ENCODE measurements around the gene CDH4.

Gene CDH4

GRCh38 chr20:61746147-61746646 lies 494.1 kb downstream of the CDH4 start:
- no peak for DNase-seq

- no peak for DNase-seq
Observed at GRCh38 chr20:61746781-61747180, 494.7 kb downstream of the CDH4 start.

DNA sequence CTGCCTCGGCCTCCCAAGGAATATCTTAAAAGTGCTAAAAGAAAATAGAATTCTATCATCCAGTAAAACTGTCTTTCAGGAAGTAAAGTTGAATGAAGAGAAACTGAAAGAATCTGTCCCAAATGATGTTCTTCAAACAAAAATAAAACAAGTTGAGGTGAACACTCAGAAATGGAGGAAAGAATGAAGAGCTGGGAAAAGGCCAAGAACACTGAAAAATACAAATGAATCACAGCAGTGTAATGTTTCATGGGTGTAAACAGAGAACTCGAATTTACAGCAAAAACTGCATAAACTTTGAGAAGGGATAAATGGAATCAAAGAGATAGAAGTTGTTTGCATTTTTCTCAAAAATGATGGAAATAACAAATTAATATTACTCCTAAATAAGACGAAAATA lies 496.3 kb downstream of the CDH4 start:
- DNase-seq: peak; percentile 41

DNA sequence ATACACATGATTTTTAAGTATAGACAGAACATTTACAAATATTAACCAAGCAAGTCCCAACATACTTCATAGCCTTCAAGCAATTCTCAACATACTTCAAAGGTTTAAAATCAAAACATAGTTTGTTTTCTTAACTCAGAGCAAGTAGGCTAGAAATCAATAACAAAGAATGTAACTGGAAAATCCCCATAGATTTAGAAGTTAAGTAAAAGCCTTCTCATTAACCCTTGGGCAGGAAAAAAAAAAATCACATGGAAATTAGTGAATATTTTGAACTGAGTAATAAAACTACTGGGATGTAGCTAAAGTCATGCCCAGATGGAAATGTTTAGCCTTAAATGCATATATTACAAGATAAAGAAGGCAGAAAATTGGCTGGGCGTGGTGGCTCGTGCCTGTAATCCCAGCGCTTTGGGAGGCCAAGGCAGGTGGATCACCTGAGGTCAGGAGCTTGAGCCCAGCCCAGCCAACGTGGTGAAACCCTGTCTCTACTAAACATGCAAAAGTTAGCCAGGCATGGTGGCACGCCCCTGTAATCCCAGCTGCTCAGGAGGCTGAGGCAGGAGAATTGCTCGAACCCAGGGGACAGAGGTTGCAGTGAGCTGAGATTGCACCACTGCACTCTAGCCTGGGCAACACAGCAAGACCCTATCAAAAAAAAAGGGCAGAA lies 497.5 kb downstream of the CDH4 start:
- DNase-seq: no peak

GRCh38 chr20:61750093-61750492 lies 498.0 kb downstream of the CDH4 start:
- DNase-seq: no peak

DNA sequence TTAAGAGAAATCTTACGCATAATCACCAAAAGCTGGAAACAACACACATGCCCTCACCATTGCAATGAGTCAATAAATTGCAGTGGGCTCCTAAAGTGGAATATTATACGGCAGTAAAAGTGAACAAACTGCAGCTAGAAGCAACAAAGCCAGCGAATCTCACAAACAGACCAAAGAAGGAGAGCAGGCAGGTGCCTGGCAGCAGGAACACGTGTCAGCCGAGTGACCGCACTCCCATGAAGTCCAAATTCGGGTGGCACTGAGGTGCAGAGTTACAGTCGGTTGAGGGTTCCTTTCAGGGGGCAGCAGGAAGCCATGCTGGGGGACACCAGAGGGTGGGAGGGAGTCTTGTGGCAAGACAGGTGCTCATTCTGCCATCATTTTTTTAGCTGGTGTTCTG lies 500.5 kb downstream of the CDH4 start:
- no peak for DNase-seq

DNA sequence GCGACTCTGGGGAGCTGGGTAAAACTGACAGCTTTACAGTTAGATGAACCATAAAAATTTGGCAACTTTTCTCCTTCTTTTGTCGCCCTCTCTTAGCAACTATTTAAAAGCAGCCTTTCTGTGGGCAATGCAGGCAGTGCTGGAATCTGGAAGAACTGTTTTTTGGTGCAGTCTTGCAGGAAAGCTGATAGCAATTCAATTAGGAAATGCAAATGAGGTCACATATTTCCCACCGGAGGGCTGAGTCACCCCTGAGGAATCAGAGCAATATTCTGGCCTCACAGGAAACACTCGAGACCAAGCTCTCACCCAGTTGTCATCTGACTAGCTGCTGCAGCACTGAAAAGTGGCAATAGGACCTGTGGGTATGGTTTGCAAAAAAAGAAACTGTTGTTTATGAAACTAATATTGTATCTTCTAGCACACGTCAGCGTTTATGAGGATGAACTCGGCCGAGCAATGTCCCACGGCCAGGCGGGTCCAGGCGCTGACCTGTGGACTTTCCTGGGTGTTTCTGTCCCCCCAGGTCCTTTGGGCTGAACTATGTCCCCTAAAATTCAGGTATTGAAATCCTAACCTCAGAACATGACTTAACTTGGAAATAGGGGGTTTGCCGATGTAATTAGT lies 501.4 kb downstream of the CDH4 start:
- DNase-seq: peak; percentile 74

GRCh38 chr20:61753987-61754956 lies 502.2 kb downstream of the CDH4 start:
- DNase-seq: no peak

DNA sequence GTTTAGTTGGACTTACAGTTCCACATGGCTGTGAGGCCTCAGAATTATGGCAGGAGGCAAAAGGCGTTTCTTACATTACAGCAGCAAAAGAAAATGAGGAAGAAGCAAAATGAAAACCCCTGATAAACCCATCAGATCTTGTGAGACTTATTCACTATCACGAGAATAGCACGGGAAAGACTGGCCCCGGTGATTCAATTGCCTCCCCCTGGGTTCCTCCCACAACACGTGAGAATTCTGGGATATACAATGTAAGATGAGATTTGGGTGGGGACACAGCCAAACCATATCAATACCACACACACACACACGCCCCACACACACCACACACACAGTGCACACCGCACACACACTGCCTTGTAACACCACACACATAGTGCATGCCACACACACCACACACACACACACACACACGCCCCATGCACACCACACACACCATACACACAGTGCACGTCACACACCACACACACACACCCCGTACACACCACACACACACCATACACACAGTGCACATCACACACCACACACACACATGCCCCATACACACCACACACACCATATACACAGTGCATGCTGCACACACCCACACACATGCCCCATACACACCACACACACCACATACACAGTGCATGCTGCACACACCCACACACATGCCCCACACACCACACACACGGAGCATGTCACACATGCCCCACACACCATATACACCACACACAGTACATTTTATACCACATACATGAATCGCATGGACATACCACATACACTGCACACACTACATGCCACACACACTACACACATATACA lies 503.1 kb downstream of the CDH4 start:
- peak; percentile 5 for DNase-seq

DNA sequence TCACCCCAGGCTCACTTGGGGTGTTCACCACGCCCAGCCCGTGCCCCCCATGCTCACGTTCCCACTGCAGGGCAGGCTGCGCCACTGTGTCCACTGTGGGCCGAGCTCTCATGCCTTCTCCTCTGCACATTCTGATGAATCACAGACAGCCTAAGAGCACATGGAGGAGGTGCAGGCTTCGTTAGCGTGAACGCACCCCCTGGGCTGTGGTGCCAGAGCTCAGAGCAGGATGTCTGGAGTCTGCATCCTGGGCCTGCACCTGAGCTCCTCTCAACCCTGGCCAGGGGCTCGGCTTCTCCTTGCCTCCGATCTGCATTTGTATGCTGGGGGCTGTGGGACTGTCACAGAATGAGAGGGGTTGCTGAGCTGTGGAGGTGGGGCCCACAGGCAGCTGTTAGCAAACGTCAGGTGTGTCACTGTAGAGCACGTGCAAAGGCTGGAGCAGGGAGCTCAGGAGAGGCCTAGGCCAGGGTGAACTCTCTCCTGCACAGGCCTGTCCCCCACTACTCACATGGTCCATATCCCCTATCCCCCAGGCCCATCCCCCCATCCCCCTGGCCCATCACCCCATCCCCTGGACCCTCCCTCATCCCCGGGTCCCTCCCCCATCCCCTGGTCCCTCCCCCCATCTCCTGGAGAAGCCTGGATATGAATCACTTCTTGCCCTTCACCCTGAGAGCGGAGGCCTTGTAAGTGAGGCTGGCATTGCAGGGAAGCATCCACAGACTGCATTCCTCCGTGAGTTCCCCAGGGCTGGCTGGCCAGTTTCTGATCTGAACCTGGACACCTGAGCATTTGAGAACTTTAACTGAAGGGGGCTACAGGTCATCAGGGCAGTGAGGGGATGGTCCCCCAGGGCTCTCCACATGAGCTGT lies 504.1 kb downstream of the CDH4 start:
- DNase-seq: no peak

DNA sequence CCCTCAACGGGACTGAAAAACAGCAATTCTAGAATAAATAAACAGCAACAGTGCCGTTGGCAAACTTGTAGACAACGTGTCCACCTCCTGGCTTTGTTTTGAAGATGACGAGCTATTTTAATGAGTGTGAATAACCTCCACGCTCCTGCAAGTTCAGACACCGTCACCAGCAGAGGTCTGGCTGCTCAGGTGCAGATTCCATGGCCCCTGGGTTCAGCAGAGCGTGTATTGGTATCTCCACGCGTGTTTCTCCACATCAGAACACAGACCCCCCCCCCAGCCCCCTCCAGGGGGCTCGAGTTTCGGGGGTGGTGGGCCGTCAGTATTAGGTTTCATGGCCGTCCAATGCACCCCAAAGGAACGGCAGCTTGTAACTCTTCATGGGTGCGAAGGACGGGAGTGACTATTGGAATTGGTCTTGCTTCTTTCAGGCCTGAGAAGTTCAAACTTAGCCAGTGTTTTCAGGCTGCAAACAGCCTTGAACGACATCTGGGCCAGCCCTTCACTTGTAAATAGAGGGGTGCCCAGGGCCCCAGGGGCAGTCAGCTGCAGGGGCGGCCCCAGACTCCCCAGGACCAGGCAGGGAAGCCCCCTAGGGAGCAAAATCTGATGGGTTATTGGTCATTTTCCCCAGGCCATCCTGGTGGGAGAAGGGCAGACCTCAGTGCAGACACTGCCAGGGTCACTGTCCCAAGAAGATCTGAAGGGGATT lies 505.1 kb downstream of the CDH4 start:
- no peak for DNase-seq

GRCh38 chr20:61757678-61758563 lies 505.9 kb downstream of the CDH4 start:
- peak; percentile 7 for DNase-seq

DNA sequence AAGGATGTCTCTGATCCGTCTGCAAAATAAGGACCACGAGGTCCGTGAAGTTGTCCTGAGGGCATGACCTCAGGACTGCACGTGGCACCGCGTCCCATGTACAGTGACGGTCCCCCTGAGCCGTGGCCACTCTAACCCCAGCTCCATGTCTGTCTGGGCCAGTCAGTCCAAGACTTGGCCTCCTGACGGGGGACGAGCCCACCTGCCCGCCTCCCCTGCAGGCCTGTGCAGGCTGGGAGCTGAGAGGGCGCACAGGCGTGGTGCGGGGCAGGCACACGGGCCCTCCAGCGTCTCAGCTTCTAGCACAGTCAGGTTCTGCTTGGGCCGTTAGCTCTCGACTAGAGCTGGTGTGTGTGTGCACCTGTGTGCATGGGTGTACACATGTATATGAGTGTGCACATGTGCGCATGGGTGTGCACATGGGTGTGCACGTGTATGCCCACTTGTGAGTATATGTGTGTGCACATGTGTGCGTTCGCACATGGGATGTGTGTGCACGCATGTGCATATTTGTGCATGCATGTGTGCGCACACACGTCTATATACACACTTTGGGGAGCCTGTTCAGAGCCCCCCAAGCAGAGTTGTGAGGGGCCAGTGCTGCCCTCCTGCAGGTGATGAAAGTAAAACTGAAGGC lies 506.6 kb downstream of the CDH4 start:
- no peak for DNase-seq

DNA sequence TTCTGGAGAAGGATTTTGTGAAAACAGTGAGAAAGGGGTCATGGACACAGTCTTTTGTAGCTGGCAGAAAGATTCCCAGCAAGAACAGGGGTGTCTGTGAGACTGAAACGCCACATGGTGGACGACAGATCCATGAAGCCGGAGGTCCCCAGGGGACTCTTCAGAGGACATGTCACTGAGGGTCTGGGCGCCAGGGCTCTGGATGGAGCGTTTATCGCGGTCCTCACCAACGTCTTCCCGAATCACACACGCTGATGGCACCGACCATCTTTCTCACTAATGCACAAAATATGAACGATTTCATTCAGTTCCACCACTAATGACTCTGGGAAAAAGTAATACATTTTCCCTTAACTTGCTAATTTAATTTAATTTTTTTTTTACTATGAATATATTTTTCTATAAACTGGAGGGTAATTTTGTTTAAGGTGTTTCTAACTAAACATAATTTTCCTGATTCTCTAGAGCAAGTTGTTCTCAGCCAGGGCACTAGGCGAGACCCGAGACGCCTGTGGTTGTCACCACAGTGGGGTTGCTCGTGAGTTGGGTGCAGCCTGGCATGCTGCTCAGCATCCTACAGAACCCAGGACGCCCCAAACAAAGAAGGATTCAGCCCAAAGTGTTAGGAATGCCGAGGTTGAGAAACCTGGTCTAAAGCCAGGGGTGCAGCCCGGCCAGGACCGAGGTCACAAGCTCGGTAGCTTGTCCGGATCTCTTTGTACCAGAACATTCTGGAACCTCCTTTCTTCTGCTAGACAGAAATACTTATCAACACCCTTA lies 507.4 kb downstream of the CDH4 start:
- DNase-seq: no peak

DNA sequence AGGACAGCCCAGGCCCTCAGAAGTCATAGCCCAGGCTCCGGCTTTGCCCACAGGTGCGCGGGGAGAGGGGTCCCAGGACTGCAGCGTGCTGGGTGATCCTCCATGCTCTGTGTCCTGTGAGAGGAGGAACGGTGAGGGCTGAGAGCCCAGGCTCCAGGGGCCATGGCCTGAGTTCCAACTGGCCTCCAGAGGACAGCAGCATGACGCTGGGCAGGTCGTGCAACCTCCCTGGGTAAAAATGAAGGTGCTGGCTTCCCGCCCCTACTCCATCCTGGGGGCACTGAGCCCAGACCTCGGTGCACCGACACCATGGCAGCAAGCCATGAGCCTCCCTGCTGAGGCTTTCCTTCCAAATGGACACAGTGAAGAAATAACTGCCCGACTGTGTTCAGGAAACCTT lies 508.3 kb downstream of the CDH4 start:
- DNase-seq: no peak

- no peak for DNase-seq
Observed at GRCh38 chr20:61760731-61761130, 508.7 kb downstream of the CDH4 start.

- no peak for DNase-seq
Observed at GRCh38 chr20:61761453-61762166, 509.5 kb downstream of the CDH4 start.
